Stomach (tissue), 9 donors: ENCODE measurements around the gene HAGH. TPM values are rescaled to one million over a fixed set of nuclear protein-coding genes. Genes with fewer than 3 reads are reported as not detected.

ENCODE experiments used
- DNase-seq, 2 donors: peaks; one replicate each; pipeline versions ENCODE4 v3.0.0 to v3.0.0-alpha.2; 2013 to 2019
- H3K27ac ChIP-seq, 5 donors: fragments of 200-600 bp in 4 of 5; sonication (generic) in 4 of 5; one replicate each; pipeline ENCODE4 v1.5.1; 2013 to 2019; ENCODE audit warnings: mild to moderate bottlenecking in 1 of 5, moderate library complexity in 1 of 5
- H3K27me3 ChIP-seq, 3 donors: fragments of 200-600 bp; sonication (generic); one replicate each; pipeline ENCODE4 v1.5.1; 2017 to 2019; ENCODE audit warnings: mixed run types in 1 of 3
- H3K36me3 ChIP-seq, 4 donors: fragments of 200-600 bp; sonication (generic); 1 replicate in 3 of 4; 2 replicates in 1 of 4; pipeline ENCODE4 v1.5.1; 2016 to 2019
- H3K4me1 ChIP-seq, 4 donors: fragments of 200-600 bp; sonication (generic); one replicate each; pipeline ENCODE4 v1.5.1; 2016 to 2019
- H3K4me3 ChIP-seq, 4 donors: fragments of 200-600 bp; sonication (generic) in 3 of 4; one replicate each; pipeline ENCODE4 v1.5.1; 2016 to 2019; ENCODE audit warnings: mild to moderate bottlenecking in 1 of 4
- H3K9me3 ChIP-seq, 4 donors: fragments of 200-600 bp; sonication (generic); one replicate each; pipeline ENCODE4 v1.5.1; 2016 to 2019
- CTCF ChIP-seq, 7 experiments: fragments of 450-650 bp in 4 of 7; fragments of 200-600 bp in 3 of 7; sonication (generic) in 3 of 7; IDR thresholded peaks; one replicate each; pipeline ENCODE4 v1.5.1; 2016 to 2019; ENCODE audit warnings: antibody characterized with exemption in 7 of 7, control low read depth in 2 of 7, mild to moderate bottlenecking in 1 of 7
- EP300 ChIP-seq: sonication (generic); formaldehyde crosslinking; IDR thresholded peaks from one replicate; pipeline ENCODE4 v1.6.1; 2017; ENCODE audit warnings: antibody characterized with exemption
- POLR2A ChIP-seq, 4 donors: fragments of 450-650 bp; IDR thresholded peaks; one replicate each; pipeline ENCODE4 v1.6.1; 2016; ENCODE audit warnings: antibody characterized with exemption in 4 of 4, control low read depth in 2 of 4, mild to moderate bottlenecking in 1 of 4, moderate library complexity in 1 of 4
- POLR2AphosphoS5 ChIP-seq, 3 donors: sonication (generic); formaldehyde crosslinking; IDR thresholded peaks; one replicate each; pipeline ENCODE4 v1.6.1; 2016; ENCODE audit warnings: antibody characterized with exemption in 3 of 3
- WGBS, 5 donors: extraction: QIAGEN DNeasy Blood & Tissue Kit in 3 of 5; methylation state at CpG; one replicate each; pipeline versions ENCODE4 v1.1.5 to v1.1.7; 2013 to 2018; 5-methylcytosine and 5-hydroxymethylcytosine counted together
- intact Hi-C: fragments of 100-400 bp; cut with DNase I; formaldehyde crosslinking; loops from one replicate; pipeline ENCODE4 v1.15.1; 2023; ENCODE audit warnings: low total_unique reads
- polyA plus RNA-seq, 3 donors: library from polyadenylated mRNA; stranded (reverse); fragments of 200-250 nt; gene quantifications; one replicate each; pipeline ENCODE4 v1.2.3, GENCODE V29; 2013
- total RNA-seq, 5 donors: library from RNA; depleted of rRNA; stranded (reverse); fragments of >200 nt; gene quantifications; one replicate each; pipeline versions ENCODE4 v1.1.0 to v1.2.3, GENCODE V29; 2014 to 2016
- donor health status: healthy with polysubstance abuse.
- donor health status: Bipolar disorder and iron deficiency.
- donor health status: healthy.

HAGH gene
- total and polyA plus RNA-seq, 8 donors: 30.3 to 119 (median 69.2) TPM

- Histone ChIP-seq H3K27me3 (peaks cover 0 to 52% (median 23%) of the 10 kb centered on the region in 3 donors), H3K4me3 (no peak overlapping the region), H3K4me1 (peaks cover 0 to 12% (median 4%) of the 10 kb centered on the region in 4 donors), H3K9me3 (peaks cover 0 to 6% (median 1%) of the 10 kb centered on the region in 4 donors), H3K36me3 (no peaks in the 10 kb centered on the region), H3K27ac (no peak overlapping the region)
- WGBS, 5 donors: 40 to 53% (median 47%) methylated on average over 9 of the region's 9 CpGs
- no peak for DNase-seq
- TF ChIP-seq EP300: no peak
- TF ChIP-seq POLR2AphosphoS5 (IDR thresholded peaks at IDR 0.05): no peak
- no peak for TF ChIP-seq POLR2A (IDR thresholded peaks at IDR 0.05)
- TF ChIP-seq CTCF (IDR thresholded peaks at IDR 0.05): no peak
- intact Hi-C loops: no loop called here
Measured at GRCh38 chr16:1870365-1871082, 43.9 kb upstream of the HAGH start.

GRCh38 chr16:1865902-1866690 is 39.5 kb upstream of the HAGH start:
- TF ChIP-seq EP300: no peak
- no peak for TF ChIP-seq CTCF (IDR thresholded peaks at IDR 0.05)
- no peak for TF ChIP-seq POLR2AphosphoS5 (IDR thresholded peaks at IDR 0.05)
- TF ChIP-seq POLR2A (IDR thresholded peaks at IDR 0.05): no peak
- no peak overlapping the region for H3K4me3 ChIP-seq
- no peaks in the 10 kb centered on the region for H3K9me3 ChIP-seq
- no peaks in the 10 kb centered on the region for H3K36me3 ChIP-seq
- 57 to 72% (median 62%) methylated on average over 6 of the region's 6 CpGs for WGBS, 5 donors
- DNase-seq: no peak
- H3K27me3 ChIP-seq: peaks cover 0 to 47% (median 3%) of the 10 kb centered on the region in 3 donors
- intact Hi-C loops: no loop called here
- no peak overlapping the region for H3K27ac ChIP-seq
- H3K4me1 ChIP-seq: peaks cover 0 to 5% (median 0%) of the 10 kb centered on the region in 4 donors

GRCh38 chr16:1863681-1864460 is 37.2 kb upstream of the HAGH start:
- intact Hi-C loops: loop anchor here (5.0 kb wide), 1 partner anchor 68 kb away; no protein-coding TSS in a partner anchor
- H3K27ac ChIP-seq: no peak overlapping the region
- peak in 1 of 2 donors; percentile 69 for DNase-seq
- no peak overlapping the region for H3K4me3 ChIP-seq
- H3K36me3 ChIP-seq: no peaks in the 10 kb centered on the region
- H3K4me1 ChIP-seq: peaks cover 0 to 5% (median 0%) of the 10 kb centered on the region in 4 donors
- WGBS, 5 donors: 10 to 19% (median 15%) methylated on average over 4 of the region's 4 CpGs
- H3K9me3 ChIP-seq: no peaks in the 10 kb centered on the region
- peaks cover 0 to 67% (median 17%) of the 10 kb centered on the region in 3 donors for H3K27me3 ChIP-seq
- TF ChIP-seq POLR2AphosphoS5 (IDR thresholded peaks at IDR 0.05) (no peak), EP300 (no peak), CTCF (IDR thresholded peaks at IDR 0.05) (peak in 4 of 7 experiments; percentile 24 to 62 (median 52)), POLR2A (IDR thresholded peaks at IDR 0.05) (no peak)

GRCh38 chr16:1862394-1862793 is 35.8 kb upstream of the HAGH start:
- H3K36me3 ChIP-seq: no peaks in the 10 kb centered on the region
- peaks cover 0 to 77% (median 26%) of the 10 kb centered on the region in 3 donors for H3K27me3 ChIP-seq
- intact Hi-C loops: loop anchor here (5.0 kb wide), 1 partner anchor 70 kb away; no protein-coding TSS in a partner anchor
- H3K9me3 ChIP-seq: no peaks in the 10 kb centered on the region
- TF ChIP-seq CTCF (IDR thresholded peaks at IDR 0.05) (no peak), POLR2AphosphoS5 (IDR thresholded peaks at IDR 0.05) (no peak), EP300 (no peak), POLR2A (IDR thresholded peaks at IDR 0.05) (no peak)
- WGBS, 5 donors: 73 to 86% (median 83%) methylated on average over 8 to 9 of the region's 9 CpGs
- H3K4me1 ChIP-seq: peaks cover 0 to 5% (median 0%) of the 10 kb centered on the region in 4 donors
- DNase-seq: no peak
- no peak overlapping the region for H3K27ac ChIP-seq
- no peak overlapping the region for H3K4me3 ChIP-seq
